Lower leg skin (tissue), 3 donors: ENCODE measurements around the gene CYB5R4.

Source experiments
- CTCF ChIP-seq, 3 donors: fragments of 450-650 bp; IDR thresholded peaks; one replicate each; pipeline ENCODE4 v1.5.1; 2016; ENCODE audit warnings: antibody characterized with exemption in 3 of 3, mild to moderate bottlenecking in 3 of 3, moderate library complexity in 2 of 3
- POLR2A ChIP-seq, 2 donors: fragments of 450-650 bp; IDR thresholded peaks; one replicate each; pipeline ENCODE4 v1.6.1; 2016 to 2017; ENCODE audit warnings: antibody characterized with exemption in 2 of 2, mild to moderate bottlenecking in 1 of 2, moderate library complexity in 1 of 2

DNA sequence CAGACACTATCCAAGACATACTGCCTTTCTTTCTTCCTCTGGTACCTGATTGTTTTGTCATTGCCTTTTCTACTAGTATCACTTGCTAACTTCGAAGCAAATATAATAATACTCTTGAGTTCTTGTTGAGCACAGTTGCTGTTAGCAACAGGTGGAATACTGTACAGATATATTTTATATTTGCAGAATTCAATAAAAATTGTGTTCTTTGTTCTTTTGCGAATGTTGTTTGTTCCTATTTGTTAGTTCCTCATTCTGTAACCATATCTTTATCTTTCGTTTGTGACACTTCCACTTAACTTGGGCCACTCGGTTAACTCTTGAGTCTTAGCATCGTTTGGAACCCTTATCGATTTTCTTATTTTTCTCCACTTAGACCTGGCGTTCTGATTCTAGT lies 868 bp downstream of the CYB5R4 start:
- no peak for TF ChIP-seq CTCF (IDR thresholded peaks at IDR 0.05)
- TF ChIP-seq POLR2A (IDR thresholded peaks at IDR 0.05) = no peak
